Endothelial cell of umbilical vein (primary cell): ENCODE data around the gene APC2.

ENCODE experiments used
- CTCF ChIP-seq, 2 donors: IDR thresholded peaks; 1 replicate in 1 of 2; 2 replicates in 1 of 2; pipeline ENCODE4 v1.5.1; 2011; ENCODE audit warnings: low read length in 2 of 2, mild to moderate bottlenecking in 2 of 2, moderate library complexity in 2 of 2, control low read depth in 1 of 2, inconsistent platforms in 1 of 2, low read depth in 1 of 2; ENCODE audit not compliant: insufficient read depth in 1 of 2; ENCODE audit errors: extremely low read depth in 1 of 2
- EZH2 ChIP-seq: IDR thresholded peaks from 2 replicates; pipeline ENCODE4 v1.6.1; 2012; ENCODE audit warnings: borderline replicate concordance, low read depth, mild to moderate bottlenecking, moderate library complexity, low read length, inconsistent platforms; ENCODE audit not compliant: severe bottlenecking
- FOS ChIP-seq: IDR thresholded peaks from 2 replicates; pipeline ENCODE4 v1.6.1; 2011; ENCODE audit warnings: mild to moderate bottlenecking, low read length, moderate library complexity, borderline replicate concordance; ENCODE audit not compliant: insufficient read depth
- MAX ChIP-seq: IDR thresholded peaks from 2 replicates; pipeline ENCODE4 v1.6.1; 2011; ENCODE audit not compliant: insufficient read depth, insufficient read length
- MYC ChIP-seq: IDR thresholded peaks from one replicate; pipeline ENCODE4 v1.6.1; 2011; ENCODE audit warnings: mild to moderate bottlenecking, low read depth, low read length
- POLR2A ChIP-seq: IDR thresholded peaks from 2 replicates; pipeline ENCODE4 v1.6.1; 2012; ENCODE audit warnings: low read depth, mild to moderate bottlenecking, control low read depth, low read length
- POLR2AphosphoS5 ChIP-seq: IDR thresholded peaks from 2 replicates; pipeline ENCODE4 v1.6.1; 2012; ENCODE audit warnings: low read depth, mild to moderate bottlenecking, control low read depth, low read length, moderate library complexity; ENCODE audit not compliant: insufficient read depth

GRCh38 chr19:1455002-1455335 is 5.0 kb downstream of the APC2 start:
- TF ChIP-seq CTCF (IDR thresholded peaks at IDR 0.05; ENCODE audit: extremely low read depth in 1 of 2, insufficient read depth in 1 of 2, low read depth in 1 of 2, low read length in 2 of 2) (no peak), MYC (no peak), POLR2A (no peak), EZH2 (no peak), MAX (no peak), POLR2AphosphoS5 (no peak), FOS (no peak)
